ENCODE data around the gene CACNA1G.

CACNA1G gene

GRCh38 chr17:50527949-50528474, 32.5 kb upstream of the CACNA1G start:
- TF ChIP-seq, protein P1, sequence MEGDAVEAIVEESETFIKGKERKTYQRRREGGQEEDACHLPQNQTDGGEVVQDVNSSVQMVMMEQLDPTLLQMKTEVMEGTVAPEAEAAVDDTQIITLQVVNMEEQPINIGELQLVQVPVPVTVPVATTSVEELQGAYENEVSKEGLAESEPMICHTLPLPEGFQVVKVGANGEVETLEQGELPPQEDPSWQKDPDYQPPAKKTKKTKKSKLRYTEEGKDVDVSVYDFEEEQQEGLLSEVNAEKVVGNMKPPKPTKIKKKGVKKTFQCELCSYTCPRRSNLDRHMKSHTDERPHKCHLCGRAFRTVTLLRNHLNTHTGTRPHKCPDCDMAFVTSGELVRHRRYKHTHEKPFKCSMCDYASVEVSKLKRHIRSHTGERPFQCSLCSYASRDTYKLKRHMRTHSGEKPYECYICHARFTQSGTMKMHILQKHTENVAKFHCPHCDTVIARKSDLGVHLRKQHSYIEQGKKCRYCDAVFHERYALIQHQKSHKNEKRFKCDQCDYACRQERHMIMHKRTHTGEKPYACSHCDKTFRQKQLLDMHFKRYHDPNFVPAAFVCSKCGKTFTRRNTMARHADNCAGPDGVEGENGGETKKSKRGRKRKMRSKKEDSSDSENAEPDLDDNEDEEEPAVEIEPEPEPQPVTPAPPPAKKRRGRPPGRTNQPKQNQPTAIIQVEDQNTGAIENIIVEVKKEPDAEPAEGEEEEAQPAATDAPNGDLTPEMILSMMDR (IDR thresholded peaks at IDR 0.05): no peak
- peaks cover 20 to 34% of the 10 kb centered on the region in 2 experiments for H3K4me1 ChIP-seq (ENCODE audit: control insufficient read depth in 1 of 2, insufficient read depth in 1 of 2, low read depth in 1 of 2, low read length in 1 of 2)
- H3K27me3 ChIP-seq: peaks cover 23% of the 10 kb centered on the region
- H3K4me3 ChIP-seq (ENCODE audit: low read depth in 1 of 2, low read length in 1 of 2): no peak overlapping the region
- no peak overlapping the region for H3K27ac ChIP-seq
- H3K9me3 ChIP-seq: no peaks in the 10 kb centered on the region
- no peaks in the 10 kb centered on the region for H3K36me3 ChIP-seq

- Histone ChIP-seq H3K9me3 (no peaks in the 10 kb centered on the region), H3K4me1 (ENCODE audit: control insufficient read depth in 1 of 2, insufficient read depth in 1 of 2, low read depth in 1 of 2, low read length in 1 of 2) (peaks cover 20 to 40% of the 10 kb centered on the region in 2 experiments), H3K36me3 (no peaks in the 10 kb centered on the region), H3K27ac (no peak overlapping the region), H3K4me3 (ENCODE audit: low read depth in 1 of 2, low read length in 1 of 2) (no peak overlapping the region), H3K27me3 (peaks cover 42% of the 10 kb centered on the region)
- TF ChIP-seq, protein P1 (IDR thresholded peaks at IDR 0.05): no peak
Observed at GRCh38 chr17:50529849-50530248, 30.7 kb upstream of the CACNA1G start.

DNA sequence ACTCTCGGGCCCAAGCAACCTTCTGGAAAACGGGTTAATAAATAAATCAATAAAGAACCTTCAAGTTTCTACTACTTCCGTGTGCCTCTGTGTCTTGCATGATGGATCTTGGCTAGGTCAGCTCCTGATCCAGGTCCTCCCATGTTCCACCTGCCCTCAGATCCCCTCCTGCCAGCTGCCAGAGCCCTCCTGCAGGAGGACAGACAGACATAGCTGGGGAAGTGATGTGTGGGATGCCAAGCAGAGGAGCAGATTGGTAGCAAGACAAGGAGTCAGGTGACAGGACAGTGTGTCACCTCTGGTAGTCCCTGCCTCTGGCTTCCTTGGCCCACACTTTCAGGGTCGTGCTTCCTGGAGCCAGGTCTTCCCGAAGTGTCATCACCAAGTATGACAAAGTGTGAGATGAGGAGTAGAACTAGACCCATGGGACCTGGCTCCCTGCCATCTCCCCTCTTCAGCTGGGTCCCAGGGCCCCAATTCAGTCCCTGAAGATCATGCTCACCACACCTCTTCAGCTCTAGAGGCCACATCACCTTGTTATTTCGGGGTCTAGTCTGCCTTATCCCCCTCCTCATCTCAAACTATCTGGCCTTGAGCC, 29.0 kb upstream of the CACNA1G start:
- H3K4me3 ChIP-seq (ENCODE audit: low read depth in 1 of 2, low read length in 1 of 2): no peak overlapping the region
- H3K27me3 ChIP-seq: peaks cover 56% of the 10 kb centered on the region
- TF ChIP-seq, protein P1 (IDR thresholded peaks at IDR 0.05): no peak
- H3K27ac ChIP-seq: no peak overlapping the region
- peaks cover 20 to 40% of the 10 kb centered on the region in 2 experiments for H3K4me1 ChIP-seq (ENCODE audit: control insufficient read depth in 1 of 2, insufficient read depth in 1 of 2, low read depth in 1 of 2, low read length in 1 of 2)
- no peaks in the 10 kb centered on the region for H3K9me3 ChIP-seq
- H3K36me3 ChIP-seq: no peaks in the 10 kb centered on the region

DNA sequence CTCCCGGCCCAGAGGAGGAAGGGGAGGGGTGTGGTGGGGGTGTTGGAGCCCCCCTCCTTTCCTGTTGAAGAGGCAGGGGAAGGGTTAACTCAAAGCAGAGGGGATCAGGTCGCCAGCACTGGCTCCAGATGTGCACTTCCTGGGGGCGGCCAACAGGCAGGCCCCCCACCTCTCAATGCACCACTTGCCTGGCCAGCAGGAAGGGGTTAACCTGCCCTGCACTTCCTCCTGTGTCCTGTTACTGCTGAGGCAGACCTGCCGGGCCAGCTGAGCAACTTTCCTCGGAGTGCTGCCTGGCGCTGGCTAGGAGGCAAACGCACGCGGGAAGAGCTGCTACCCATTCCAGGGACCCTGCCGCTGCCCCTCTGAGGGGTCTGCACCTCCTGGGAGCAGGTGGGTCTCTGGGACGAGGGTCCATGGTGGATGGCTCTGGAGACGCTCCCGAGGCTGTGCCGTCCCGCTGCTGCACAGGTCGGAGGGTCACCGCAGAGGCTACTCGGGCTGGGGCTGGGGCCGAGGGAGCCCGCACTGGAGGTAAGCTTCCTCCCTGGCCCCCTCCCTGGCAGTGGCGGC, 28.0 kb upstream of the CACNA1G start, which contains the start of gene EPN3:
EPN3 (plus strand) TSS at position 284 of the 573 bp plus-strand sequence. CDS start 3,822 bp downstream, outside the sequence.
- peaks cover 15 to 35% of the 10 kb centered on the region in 2 experiments for H3K4me1 ChIP-seq (ENCODE audit: control insufficient read depth in 1 of 2, insufficient read depth in 1 of 2, low read depth in 1 of 2, low read length in 1 of 2)

DNA sequence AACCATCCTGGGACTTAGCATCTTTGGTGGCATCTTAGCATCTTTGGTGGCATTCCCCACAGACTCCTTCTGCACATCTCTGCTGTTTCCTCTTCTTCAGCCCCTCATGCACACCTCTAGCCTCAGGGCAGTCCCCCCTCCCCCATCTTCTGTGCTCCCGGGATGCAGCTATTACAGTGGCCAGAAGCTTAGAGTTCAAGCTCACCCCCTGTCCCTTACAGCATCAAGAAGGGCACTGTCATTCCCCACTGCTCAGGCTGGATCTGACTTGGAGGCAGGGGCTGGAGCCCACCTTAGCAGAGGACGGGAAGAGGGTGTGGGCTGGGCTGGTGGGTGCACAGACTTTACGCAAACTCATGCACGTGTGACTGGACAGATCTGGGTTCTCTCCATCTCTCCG, 27.3 kb upstream of the CACNA1G start:
- Histone ChIP-seq H3K9me3 (no peaks in the 10 kb centered on the region), H3K27ac (no peak overlapping the region), H3K36me3 (no peaks in the 10 kb centered on the region), H3K4me1 (ENCODE audit: control insufficient read depth in 1 of 2, insufficient read depth in 1 of 2, low read depth in 1 of 2, low read length in 1 of 2) (peaks cover 14 to 32% of the 10 kb centered on the region in 2 experiments), H3K27me3 (peaks cover 56% of the 10 kb centered on the region), H3K4me3 (ENCODE audit: low read depth in 1 of 2, low read length in 1 of 2) (no peak overlapping the region)
- TF ChIP-seq, protein P1 (IDR thresholded peaks at IDR 0.05): no peak

More for the DNA sequence above, 28.0 kb upstream of the CACNA1G start, which contains the start of gene EPN3:
- H3K36me3 ChIP-seq: no peaks in the 10 kb centered on the region
- no peak within 1 kb of the TSS for H3K4me3 ChIP-seq (ENCODE audit: low read depth in 1 of 2, low read length in 1 of 2)
- H3K27ac ChIP-seq: no peak within 1 kb of the TSS
- TF ChIP-seq, protein P1 (IDR thresholded peaks at IDR 0.05): no peak
- H3K27me3 ChIP-seq: peaks cover 56% of the 10 kb centered on the region
- H3K9me3 ChIP-seq: no peaks in the 10 kb centered on the region

Data from neutrophil (primary cell).